ENCODE data around the gene EPB41L4A.

DNA sequence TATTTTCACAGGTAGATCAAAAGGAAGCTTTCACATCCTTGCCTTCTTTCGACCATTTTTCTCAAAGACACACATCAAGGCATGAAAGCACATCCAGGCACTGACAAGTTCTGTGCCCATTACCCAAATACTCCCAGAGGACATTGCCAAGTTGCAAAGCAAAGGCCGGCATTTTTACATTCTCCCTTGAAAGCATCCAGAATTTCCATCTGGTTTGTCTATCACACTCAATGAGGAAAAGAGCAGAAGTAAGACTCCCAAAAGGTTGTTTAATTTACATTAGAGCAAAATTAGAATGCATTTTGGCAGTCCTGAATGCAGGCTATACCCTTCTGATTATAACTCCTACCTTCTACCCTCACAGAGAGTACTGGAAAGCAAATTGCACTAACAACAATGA lies 160.5 kb downstream of the EPB41L4A start:
- TF ChIP-seq FOXA1 (IDR thresholded peaks at IDR 0.05) (no peak), SP1 (IDR thresholded peaks at IDR 0.05) (no peak), ARNT (IDR thresholded peaks at IDR 0.05) (no peak), FOXK2 (IDR thresholded peaks at IDR 0.05) (no peak), LEF1 (IDR thresholded peaks at IDR 0.05; ENCODE audit: borderline replicate concordance) (no peak)

All from HEK293T (cell line).